Karpas-422 (cell line): ENCODE data around the gene PAOX. TPM values are rescaled to one million over a fixed set of nuclear protein-coding genes. Genes with fewer than 3 reads are reported as not detected.
"Not testable (repeated sequence)": the region's sequence is repeated elsewhere in the genome, so short reads cannot be mapped to it uniquely, and the experiment has no call there.

Experiments used
- DNase-seq: peaks from one replicate; pipeline ENCODE4 v3.0.0-alpha.2; 2015
- H2AFZ ChIP-seq: fragments of 200-600 bp; sonication (generic); 2 replicates; pipeline ENCODE4 v1.6.1; 2014; ENCODE audit warnings: antibody characterized with exemption, low read length, mixed read lengths
- H3K27ac ChIP-seq: fragments of 200-600 bp; sonication (generic); 2 replicates; pipeline ENCODE4 v1.5.1; 2014; ENCODE audit warnings: mild to moderate bottlenecking, low read length, moderate library complexity
- H3K27me3 ChIP-seq: fragments of 200-600 bp; sonication (generic); 2 replicates; pipeline ENCODE4 v1.6.1; 2014; ENCODE audit warnings: low read length, mixed read lengths
- H3K36me3 ChIP-seq: fragments of 200-600 bp; sonication (generic); 2 replicates; pipeline ENCODE4 v1.6.1; 2014; ENCODE audit warnings: low read length, mixed read lengths; ENCODE audit not compliant: insufficient read depth
- H3K4me1 ChIP-seq: fragments of 200-600 bp; sonication (generic); 2 replicates; pipeline ENCODE4 v1.6.1; 2014; ENCODE audit warnings: mild to moderate bottlenecking, low read length, mixed read lengths
- H3K4me2 ChIP-seq: fragments of 200-600 bp; sonication (generic); 2 replicates; pipeline ENCODE4 v1.6.1; 2014; ENCODE audit warnings: low read length, low read depth, mild to moderate bottlenecking; ENCODE audit not compliant: poor library complexity, severe bottlenecking
- H3K4me3 ChIP-seq: fragments of 200-600 bp; sonication (generic); 2 replicates; pipeline ENCODE4 v1.5.1; 2014; ENCODE audit warnings: mild to moderate bottlenecking, antibody characterized with exemption, low read length, mixed read lengths
- H3K79me2 ChIP-seq: fragments of 200-600 bp; sonication (generic); 2 replicates; pipeline ENCODE4 v1.6.1; 2014; ENCODE audit warnings: mild to moderate bottlenecking, low read length, mixed read lengths
- H3K9ac ChIP-seq: fragments of 200-600 bp; sonication (generic); 2 replicates; pipeline ENCODE4 v1.6.0; 2014; ENCODE audit warnings: low read length
- H3K9me2 ChIP-seq: fragments of 200-600 bp; sonication (generic), shearing (Covaris generic); replicated peaks from 2 replicates; pipeline ENCODE4 v1.6.0; 2014; ENCODE audit warnings: mild to moderate bottlenecking, low read length, moderate library complexity; ENCODE audit not compliant: insufficient read depth
- H3K9me3 ChIP-seq: fragments of 300-700, 200-600 bp; sonication (generic); 2 replicates; pipeline ENCODE4 v1.6.1; 2014; ENCODE audit warnings: low read length, mixed read lengths
- H4K20me1 ChIP-seq: fragments of 200-600 bp; sonication (generic); 2 replicates; pipeline ENCODE4 v1.6.1; 2014; ENCODE audit warnings: mild to moderate bottlenecking, antibody characterized with exemption, low read length, low read depth; ENCODE audit not compliant: insufficient read depth
- total RNA-seq: library from RNA; depleted of rRNA; stranded (reverse); fragments of >200 nt; shearing (Covaris generic); gene quantifications from 2 replicates; pipeline ENCODE4 v1.2.3, GENCODE V29; 2014; ENCODE audit warnings: low replicate concordance

Gene PAOX
- total RNA-seq, 1 experiment from 2014 or later: not detected

DNA sequence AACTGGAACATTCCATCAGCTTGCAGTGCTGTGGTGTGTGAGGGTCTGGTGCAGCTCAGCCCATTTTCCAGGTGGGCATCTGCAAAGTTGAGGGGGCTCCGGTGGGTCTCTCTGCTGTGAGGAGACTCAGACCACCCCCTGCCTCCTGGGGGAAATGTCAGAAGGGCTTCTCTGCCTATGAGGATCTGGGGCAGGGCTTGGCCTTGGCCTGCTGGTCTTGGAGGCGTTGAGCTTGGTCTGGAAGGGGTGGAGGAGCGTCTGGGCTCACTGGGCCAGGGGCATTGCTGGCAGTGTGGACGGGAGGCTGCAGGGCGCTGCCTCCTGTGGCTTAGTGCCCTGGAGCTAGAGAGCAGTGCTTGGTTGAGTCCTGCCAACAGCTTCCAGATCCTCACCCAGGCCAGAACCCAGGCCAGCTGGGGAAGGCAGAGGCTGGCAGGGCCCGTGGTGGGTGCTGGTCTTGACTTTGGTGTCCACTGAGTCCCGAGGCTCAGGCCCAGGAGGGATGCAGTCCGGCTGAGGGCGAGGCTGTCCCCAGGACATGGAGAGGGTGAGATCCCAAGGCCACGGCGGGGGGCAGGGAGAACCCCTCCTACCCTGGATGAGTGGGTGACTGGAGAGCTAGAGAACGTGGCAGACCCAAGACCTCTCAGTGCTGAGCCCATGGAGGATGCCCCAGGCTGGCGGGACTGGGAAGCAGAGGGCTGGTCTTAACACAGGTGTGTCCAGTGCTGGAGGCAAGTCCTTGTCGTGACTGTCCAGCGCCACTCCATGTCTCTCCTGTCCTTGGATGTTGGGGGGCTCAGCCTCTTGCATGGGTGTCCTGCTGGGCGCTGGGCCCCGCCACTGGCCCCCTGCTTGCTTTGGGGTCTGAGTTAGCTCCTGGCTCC, 42.5 kb downstream of the PAOX start:
- no peaks in the 10 kb centered on the region; the same call in 1 of the 2 replicates for H3K9me3 ChIP-seq

DNA sequence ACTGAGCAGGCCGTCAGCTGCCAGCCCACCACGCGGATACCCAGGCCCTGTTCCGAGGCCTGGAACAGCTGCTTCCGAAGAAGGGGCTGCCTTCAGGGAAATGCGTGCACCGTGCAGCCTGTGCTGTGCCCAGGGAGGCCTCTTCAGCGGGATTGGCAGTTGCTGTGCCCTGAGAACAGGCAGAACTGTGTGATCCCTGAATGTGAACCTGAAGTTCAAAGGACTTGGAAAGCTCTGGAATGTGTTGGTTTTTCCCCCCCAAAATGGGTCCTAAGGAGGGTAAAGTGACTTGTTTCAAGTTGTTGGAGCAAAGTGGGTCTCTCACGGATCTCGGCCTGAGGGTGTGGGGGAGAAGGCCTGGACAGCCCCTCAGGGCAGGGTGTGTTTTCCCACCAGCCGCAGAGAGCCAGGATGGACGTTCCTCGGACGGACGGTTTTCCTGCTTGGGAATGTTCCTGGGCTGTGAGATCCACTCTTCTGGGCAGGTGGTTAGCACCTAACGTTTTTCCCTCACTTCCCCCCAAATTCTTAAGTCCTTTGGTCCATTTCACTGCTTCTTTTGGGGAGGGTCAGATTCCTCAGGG, 43.3 kb downstream of the PAOX start:
- Histone ChIP-seq H3K27ac (no peak overlapping the region), H4K20me1 (no peaks in the 10 kb centered on the region), H3K36me3 (peaks cover 35% of the 10 kb centered on the region), H2AFZ (no peak overlapping the region), H3K9me2 (no peaks in the 10 kb centered on the region), H3K79me2 (no peaks in the 10 kb centered on the region), H3K9me3 (no peaks in the 10 kb centered on the region; the same call in 1 of the 2 replicates), H3K4me1 (no peaks in the 10 kb centered on the region), H3K27me3 (no peaks in the 10 kb centered on the region), H3K4me2 (no peak overlapping the region), H3K4me3 (no peak overlapping the region), H3K9ac (no peak overlapping the region)
- DNase-seq: no peak

More for the DNA sequence above, 42.5 kb downstream of the PAOX start:
- DNase-seq: no peak
- H3K4me2 ChIP-seq: no peak overlapping the region
- H3K79me2 ChIP-seq: no peaks in the 10 kb centered on the region
- no peaks in the 10 kb centered on the region for H3K27me3 ChIP-seq
- peaks cover 35% of the 10 kb centered on the region for H3K36me3 ChIP-seq
- H3K27ac ChIP-seq: no peak overlapping the region
- H3K4me1 ChIP-seq: no peaks in the 10 kb centered on the region
- no peaks in the 10 kb centered on the region for H4K20me1 ChIP-seq
- no peak overlapping the region for H3K9ac ChIP-seq
- H2AFZ ChIP-seq: no peak overlapping the region
- H3K9me2 ChIP-seq: no peaks in the 10 kb centered on the region
- H3K4me3 ChIP-seq: no peak overlapping the region

DNA sequence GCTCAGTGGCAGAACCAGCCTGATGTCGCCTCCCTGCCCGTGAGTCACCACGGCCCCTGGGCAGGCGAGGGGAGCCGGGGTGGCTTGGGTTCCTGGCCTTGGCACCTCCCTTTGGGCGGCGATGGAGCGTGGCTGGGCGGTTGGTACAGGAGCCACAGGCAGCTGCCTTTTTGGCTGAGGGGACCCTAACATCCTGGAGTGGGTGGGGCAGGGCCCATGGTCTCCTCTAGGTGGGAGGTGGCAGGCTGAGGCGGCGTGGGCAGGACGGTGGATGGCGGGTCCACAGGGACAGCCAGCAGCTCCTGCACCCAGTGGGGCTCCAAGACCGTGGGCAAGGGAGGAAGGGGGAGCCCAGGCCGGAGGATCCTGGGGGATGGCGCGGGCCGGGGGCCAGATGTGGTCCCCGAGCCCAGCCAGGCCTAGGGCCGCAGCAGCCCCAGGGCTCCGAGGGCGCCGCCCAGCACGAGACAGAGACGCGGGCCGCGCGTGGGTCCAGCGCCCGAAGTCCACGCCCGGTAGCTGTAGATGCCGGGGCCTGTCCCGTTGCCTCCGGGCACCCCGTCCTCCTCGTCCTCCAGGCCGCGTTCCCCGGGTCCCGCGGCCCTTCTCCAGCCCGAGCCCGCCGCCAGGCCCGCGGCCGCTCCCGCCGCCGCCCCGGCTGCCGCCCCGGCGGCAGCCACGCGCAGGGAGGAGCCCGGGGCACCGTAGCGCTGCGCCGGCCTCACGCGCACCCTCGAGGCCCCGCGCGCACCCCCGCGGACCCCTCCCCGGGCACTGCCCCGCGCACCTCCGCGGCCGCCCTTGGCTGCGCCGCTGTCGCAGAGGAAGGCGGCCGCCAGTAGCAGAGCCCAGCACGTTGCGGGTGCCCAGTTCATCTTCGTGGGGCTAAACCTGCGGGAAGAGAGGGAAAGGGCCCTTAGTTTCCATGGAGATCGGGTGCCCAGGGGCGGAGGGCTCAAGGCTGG, 44.0 kb downstream of the PAOX start:
- Histone ChIP-seq H4K20me1 (no peaks in the 10 kb centered on the region), H3K79me2 (no peaks in the 10 kb centered on the region), H3K9ac (no peak overlapping the region), H3K27ac (no peak overlapping the region), H3K36me3 (peaks cover 35% of the 10 kb centered on the region), H3K27me3 (no peaks in the 10 kb centered on the region), H3K4me3 (no peak overlapping the region), H3K9me2 (no peaks in the 10 kb centered on the region), H3K4me2 (no peak overlapping the region), H3K9me3 (no peaks in the 10 kb centered on the region; the same call in 1 of the 2 replicates), H2AFZ (no peak overlapping the region), H3K4me1 (no peaks in the 10 kb centered on the region)
- no peak for DNase-seq

DNA sequence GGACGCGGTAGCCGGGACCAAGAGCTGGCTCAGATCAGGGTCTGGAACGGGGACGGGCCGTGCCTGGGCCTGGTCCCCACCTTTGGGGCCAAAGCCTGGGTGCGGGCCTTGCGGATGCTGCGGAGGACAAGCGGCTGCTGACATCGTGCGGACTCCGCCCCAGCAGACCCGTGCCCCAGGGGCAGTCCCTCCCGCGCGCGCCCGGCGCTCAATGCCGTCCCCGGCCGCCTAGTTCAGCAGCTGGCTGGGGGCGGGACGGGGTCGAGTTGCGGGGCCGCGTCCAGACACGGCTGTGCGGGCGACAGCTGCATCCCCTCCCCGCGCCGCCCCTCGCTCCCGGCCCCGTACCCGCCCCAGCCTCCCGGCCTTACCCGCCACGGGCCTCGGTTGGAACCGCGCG, 45.0 kb downstream of the PAOX start:
- not testable (repeated sequence) for H3K27ac ChIP-seq, DNase-seq, H3K9ac ChIP-seq, H3K4me1 ChIP-seq, H3K9me3 ChIP-seq, H3K79me2 ChIP-seq, H3K4me2 ChIP-seq, H4K20me1 ChIP-seq, H3K9me2 ChIP-seq, H3K27me3 ChIP-seq, H2AFZ ChIP-seq, H3K4me3 ChIP-seq
- H3K36me3 ChIP-seq: peaks cover 25% of the 10 kb centered on the region

DNA sequence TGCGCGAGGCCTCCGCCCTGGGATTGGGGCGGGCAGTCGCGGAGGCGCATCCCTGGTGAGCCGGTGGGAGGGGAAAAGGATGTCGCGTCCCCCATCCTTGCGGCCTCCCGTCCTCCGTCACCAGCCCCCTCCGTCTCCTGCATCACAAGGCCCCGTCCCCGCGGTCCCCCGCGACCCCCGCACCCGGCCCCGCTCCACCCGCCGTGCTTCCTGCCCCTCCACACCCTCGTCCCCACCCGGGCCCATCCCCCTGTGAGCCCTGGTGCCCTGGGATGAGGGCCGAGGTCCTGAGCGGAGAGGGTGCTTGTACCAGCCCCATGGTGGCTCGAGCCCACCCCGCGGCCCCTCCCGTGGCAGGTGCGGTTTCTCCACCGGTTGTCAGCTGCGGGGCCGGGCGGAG, 45.5 kb downstream of the PAOX start, which contains the start of gene SPRN:
TSS of gene SPRN (minus strand) at position 25 of the 400 bp plus-strand sequence. CDS start 944 bp downstream, outside the sequence.
- not testable (repeated sequence) for H3K4me1 ChIP-seq

DNA sequence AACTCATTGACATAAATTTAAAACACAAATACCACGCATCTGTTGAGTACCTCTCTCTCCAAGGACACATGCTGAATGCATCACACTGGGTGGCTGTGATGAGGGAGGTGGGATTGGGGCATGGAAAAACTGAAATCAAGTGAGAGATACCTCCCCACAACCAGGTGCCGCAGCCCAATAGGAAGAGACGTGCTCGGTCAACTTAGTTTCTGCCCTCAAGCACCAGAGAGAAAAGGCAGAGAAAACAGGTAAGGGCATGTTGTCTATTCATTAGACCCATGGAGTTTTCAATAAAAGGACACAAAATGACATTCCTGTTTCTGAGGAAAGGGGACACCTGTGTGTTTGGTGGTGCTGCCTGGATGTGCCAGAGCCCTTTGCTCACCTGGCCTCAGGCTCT, 50.5 kb downstream of the PAOX start:
- not testable (repeated sequence) for H3K79me2 ChIP-seq, H3K27me3 ChIP-seq, DNase-seq

More for the DNA sequence above, 45.5 kb downstream of the PAOX start, which contains the start of gene SPRN:
- H3K9me3 ChIP-seq, H4K20me1 ChIP-seq, H3K4me2 ChIP-seq, H3K27ac ChIP-seq, H3K9me2 ChIP-seq, H3K79me2 ChIP-seq, H3K4me3 ChIP-seq, DNase-seq, H3K27me3 ChIP-seq, H3K9ac ChIP-seq, H2AFZ ChIP-seq: not testable (repeated sequence)
- peaks cover 21% of the 10 kb centered on the region; the same call in 1 of the 2 replicates for H3K36me3 ChIP-seq

DNA sequence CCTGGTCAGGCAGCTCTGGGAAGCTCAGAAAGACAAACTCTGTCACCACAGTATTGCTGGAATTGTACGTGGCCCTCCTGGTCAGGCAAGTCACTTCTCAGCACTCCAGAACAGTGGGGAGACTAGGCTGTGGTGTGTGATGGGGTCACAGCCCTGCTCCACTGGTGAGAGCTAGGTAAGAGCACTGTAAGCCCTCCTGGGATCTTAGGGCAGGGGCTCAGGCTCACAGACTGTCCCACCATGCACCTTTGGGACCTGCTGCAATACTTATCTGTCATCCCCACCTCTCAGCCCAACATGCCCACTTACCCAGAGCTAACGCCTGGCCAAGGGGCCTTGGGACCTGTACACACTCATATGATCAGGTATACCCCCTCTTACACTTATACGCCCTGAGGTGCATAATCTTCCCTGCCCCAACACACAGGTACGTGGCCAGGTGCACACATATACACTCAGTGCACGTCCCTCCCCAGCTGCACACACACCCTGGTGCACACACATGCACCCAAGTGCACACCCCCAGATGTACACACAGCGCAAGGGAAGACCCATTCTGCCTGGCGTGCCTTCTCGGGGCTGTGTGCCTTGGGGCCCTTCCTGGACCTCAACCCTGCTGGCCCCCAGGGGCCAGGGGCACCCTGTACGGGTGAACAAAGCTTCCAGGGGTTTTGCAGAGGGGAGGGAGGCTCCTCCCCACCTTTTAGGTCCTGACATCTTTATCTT, 53.0 kb downstream of the PAOX start:
- H3K9me3 ChIP-seq, H3K27me3 ChIP-seq, H3K4me1 ChIP-seq, H2AFZ ChIP-seq, H3K79me2 ChIP-seq, H3K9ac ChIP-seq, H4K20me1 ChIP-seq, H3K27ac ChIP-seq, H3K36me3 ChIP-seq, H3K4me3 ChIP-seq, H3K9me2 ChIP-seq, H3K4me2 ChIP-seq, DNase-seq: not testable (repeated sequence)

More for the DNA sequence above, 50.5 kb downstream of the PAOX start:
- not testable (repeated sequence) for H2AFZ ChIP-seq, H3K4me3 ChIP-seq, H3K9ac ChIP-seq, H3K4me2 ChIP-seq, H3K9me3 ChIP-seq, H3K4me1 ChIP-seq, H3K9me2 ChIP-seq, H4K20me1 ChIP-seq, H3K27ac ChIP-seq, H3K36me3 ChIP-seq
